Choroid plexus epithelial cell (primary cell): ENCODE data around the gene LPP.

ENCODE experiments used
- DNase-seq: peaks from one replicate; pipeline ENCODE4 v3.0.0-alpha.2; 2010; ENCODE audit warnings: low read depth
- H3K4me3 ChIP-seq: 2 replicates; pipeline ENCODE4 v1.5.1; 2011; ENCODE audit warnings: low read depth, mild to moderate bottlenecking, control low read depth, low read length, moderate library complexity
- TF ChIP-seq, protein P1 (sequence below): conservative IDR thresholded peaks from 2 replicates; pipeline ENCODE4 v1.5.1; 2011; ENCODE audit warnings: low read depth, mild to moderate bottlenecking, control low read depth, inconsistent platforms, low read length, moderate library complexity

LPP gene

DNA sequence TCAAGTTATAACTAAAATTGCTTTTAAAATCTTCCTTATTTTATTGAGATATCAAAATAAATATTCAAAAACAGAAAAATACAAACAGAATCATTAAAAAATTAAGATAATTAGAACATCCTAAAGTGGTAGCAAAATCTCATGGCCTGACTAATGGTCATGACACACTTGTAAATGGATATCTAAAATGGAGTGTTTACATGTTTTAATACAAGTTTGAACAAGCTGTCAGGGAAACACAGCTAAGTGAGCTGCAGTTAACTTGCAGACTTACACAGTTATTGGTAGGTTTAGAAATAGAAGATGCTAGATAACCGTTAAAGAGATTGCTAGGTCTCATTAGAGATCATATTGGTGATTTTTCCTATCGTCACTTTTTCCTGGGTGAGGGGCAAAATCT, 242.3 kb downstream of the LPP start:
- H3K4me3 ChIP-seq: no peak overlapping the region
- no peak for DNase-seq
- TF ChIP-seq, protein P1, sequence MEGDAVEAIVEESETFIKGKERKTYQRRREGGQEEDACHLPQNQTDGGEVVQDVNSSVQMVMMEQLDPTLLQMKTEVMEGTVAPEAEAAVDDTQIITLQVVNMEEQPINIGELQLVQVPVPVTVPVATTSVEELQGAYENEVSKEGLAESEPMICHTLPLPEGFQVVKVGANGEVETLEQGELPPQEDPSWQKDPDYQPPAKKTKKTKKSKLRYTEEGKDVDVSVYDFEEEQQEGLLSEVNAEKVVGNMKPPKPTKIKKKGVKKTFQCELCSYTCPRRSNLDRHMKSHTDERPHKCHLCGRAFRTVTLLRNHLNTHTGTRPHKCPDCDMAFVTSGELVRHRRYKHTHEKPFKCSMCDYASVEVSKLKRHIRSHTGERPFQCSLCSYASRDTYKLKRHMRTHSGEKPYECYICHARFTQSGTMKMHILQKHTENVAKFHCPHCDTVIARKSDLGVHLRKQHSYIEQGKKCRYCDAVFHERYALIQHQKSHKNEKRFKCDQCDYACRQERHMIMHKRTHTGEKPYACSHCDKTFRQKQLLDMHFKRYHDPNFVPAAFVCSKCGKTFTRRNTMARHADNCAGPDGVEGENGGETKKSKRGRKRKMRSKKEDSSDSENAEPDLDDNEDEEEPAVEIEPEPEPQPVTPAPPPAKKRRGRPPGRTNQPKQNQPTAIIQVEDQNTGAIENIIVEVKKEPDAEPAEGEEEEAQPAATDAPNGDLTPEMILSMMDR: no peak

DNA sequence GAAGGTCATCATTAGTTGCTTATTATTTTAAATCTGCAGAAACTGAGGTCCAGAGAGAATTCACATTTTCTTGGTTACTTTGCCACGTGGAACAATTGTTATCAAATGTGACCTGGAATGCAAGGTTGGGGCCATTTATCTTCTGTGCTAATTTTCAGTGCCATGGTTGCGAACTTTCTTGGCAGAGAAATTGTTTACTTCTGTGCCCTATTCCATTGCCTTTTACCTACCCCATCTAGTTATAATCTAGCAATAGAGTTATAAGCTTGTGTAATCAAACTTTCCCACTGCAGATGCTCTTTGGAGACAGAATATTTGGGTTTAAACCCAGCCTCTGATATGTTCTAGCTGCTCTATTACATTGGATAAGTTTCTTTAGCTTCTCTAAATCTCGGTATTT, 242.9 kb downstream of the LPP start:
- TF ChIP-seq, protein P1: no peak
- DNase-seq: no peak
- H3K4me3 ChIP-seq: no peak overlapping the region

DNA sequence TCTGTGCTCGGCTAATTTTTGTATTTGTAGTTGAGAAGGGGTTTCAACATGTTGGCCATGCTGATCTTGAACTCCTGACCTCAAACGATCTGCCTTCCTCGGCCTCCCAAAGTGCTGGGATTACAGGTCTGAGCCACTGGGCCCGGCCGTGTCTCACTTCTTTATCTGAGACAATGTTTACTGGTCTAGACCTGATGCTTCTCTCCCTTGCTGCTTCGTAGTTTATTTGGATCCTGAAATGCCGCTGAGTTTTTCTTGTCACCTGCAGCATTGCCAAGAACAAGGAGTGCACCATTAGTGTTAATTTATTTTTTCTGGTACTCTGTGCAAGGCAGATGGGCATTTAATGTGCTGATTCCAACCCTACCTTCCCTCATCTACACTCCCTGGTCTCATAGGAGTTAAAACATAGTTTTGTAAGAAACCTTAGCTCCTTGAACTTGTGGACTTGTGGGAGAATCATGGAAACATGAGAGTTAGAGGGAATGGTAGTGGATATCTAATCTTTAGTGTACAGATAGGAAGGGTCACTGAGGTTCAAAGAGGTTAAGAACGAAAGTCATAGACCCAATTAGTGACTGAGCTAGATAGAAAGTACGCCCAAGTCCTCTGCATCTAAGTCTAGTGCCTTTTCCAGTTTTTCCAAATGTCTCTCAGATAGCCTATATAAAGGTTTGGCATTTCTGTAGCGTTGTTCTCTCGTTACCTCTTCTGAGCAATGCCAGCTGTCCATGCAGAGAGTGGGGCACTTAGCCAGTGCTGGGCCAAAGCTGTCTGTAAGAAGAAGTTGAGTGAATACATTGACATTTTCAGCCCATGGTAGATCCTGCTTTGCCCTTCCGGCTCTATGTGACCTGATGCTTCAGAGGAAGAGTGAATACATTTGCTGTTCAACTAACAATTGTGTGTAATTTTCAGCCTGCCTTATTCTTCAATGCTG, 244.1 kb downstream of the LPP start:
- H3K4me3 ChIP-seq: no peak overlapping the region
- TF ChIP-seq, protein P1: no peak
- no peak for DNase-seq

DNA sequence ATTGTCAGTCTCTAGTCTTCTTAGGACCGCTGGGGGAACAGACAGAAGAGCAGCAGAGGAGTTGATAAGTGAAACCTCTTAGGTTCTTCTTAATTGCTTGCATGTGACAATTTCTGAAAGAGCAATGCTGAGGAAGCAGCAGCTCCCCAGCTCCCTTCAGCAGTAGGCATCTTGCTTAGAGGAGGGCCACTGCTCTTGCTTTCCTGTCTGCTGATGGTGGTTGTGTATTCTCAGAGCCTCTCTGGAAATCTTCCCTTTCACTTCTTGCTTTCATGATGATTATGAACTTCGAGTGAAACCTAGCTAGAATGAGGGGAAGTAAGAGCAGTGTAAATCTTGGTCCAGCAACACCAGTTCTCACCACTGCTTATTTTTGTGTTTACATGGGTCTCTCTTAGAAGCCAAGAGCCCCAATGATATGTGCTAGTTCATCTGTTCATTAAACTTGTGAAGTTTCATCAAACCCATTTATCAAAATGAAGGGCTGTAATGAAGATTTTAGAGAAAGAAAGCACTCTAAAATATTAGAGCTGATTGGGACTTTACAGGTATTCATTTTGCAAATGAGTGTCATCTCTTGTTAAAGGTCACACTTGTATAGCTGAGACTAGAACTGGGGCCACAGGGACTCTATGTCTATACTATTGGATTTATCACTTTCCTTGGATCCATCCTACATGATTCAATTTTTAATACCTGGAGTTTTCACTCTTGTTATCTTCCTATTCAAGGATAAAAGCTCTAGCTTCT, 246.7 kb downstream of the LPP start:
- H3K4me3 ChIP-seq: no peak overlapping the region
- TF ChIP-seq, protein P1: no peak
- no peak for DNase-seq

DNA sequence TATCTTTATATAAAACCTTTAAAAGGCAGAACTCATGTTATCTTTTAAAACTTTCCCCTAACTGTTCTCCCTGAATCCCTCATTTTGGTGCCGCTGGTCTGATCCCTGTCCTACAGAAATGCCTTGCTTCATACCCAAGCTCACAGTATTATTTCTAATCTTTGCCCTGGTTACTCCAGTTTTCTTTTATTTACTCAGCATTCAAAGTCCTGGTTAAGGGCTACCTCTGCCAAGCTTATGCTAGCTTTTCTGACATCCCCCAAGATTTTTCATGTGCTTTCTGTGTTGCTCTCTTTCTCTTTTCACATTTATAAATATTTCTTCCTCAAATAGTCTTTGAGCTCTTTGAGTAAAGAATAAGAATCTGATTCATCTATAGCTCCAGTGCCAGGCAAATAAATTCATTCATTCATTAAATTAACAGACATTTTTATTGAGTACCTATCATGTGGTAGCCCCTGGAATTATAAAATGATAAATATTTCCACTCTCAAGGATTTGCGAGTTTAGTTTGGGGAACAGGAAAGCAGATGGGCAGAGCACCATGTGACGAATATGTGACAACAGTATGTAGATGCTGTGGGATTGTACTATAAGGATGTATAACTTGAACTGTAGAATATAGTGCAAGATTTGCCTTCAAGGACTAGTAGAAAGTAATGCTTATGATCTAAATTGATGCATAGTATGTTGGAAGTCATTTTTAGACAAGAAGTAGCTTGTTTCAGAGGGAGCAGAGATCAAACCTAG, 247.5 kb downstream of the LPP start:
- no peak for DNase-seq
- TF ChIP-seq, protein P1: no peak
- H3K4me3 ChIP-seq: no peak overlapping the region

DNA sequence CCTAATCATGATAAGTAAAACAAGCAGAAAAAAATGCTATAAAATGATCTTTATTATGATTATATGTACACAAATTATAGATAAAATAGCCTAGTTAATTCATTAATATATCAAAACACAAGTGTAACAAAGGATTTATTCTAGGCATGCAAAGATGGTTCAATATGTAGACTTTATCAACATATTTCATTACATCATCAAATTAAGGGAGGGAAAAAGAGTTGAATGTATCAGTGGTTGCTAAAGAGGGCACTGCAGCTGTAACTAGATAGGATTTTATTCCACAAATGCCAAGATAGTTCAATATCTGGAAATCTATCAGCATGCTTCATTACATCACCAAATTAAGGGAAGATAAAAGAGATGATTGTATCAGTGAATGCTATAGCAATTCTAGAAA, 248.3 kb downstream of the LPP start:
- no peak overlapping the region for H3K4me3 ChIP-seq
- no peak for DNase-seq
- TF ChIP-seq, protein P1: no peak
